Epithelial cell of proximal tubule (primary cell): ENCODE results near the gene LRP5. TPM values are rescaled to one million over a fixed set of nuclear protein-coding genes. Genes with fewer than 3 reads are reported as not detected.
"Not testable (repeated sequence)": the region's sequence is repeated elsewhere in the genome, so short reads cannot be mapped to it uniquely, and the experiment has no call there.

ENCODE experiments used
- DNase-seq: peaks from one replicate; pipeline ENCODE4 v3.0.0-alpha.2; 2011; ENCODE audit warnings: low read depth
- H3K4me3 ChIP-seq: 2 replicates; pipeline ENCODE4 v1.5.1; 2011; ENCODE audit warnings: low read depth, mild to moderate bottlenecking, low read length
- CTCF ChIP-seq: conservative IDR thresholded peaks from 2 replicates; pipeline ENCODE4 v1.5.1; 2012; ENCODE audit warnings: low read depth, mild to moderate bottlenecking, low read length
- total RNA-seq: library from RNA; depleted of rRNA; stranded (reverse); fragments of >200 nt; gene quantifications from 2 replicates; pipeline ENCODE4 v1.2.3, GENCODE V29; 2015

LRP5 gene
- total RNA-seq, 1 donor from 2014 or later: 22.4 TPM

GRCh38 chr11:68432874-68433273, 120.5 kb downstream of the LRP5 start:
- no peak for TF ChIP-seq CTCF

GRCh38 chr11:68433541-68433940, 121.2 kb downstream of the LRP5 start:
- H3K4me3 ChIP-seq: no peak overlapping the region
- no peak for TF ChIP-seq CTCF
- DNase-seq: no peak

More at GRCh38 chr11:68432874-68433273, 120.5 kb downstream of the LRP5 start:
- H3K4me3 ChIP-seq: no peak overlapping the region
- no peak for DNase-seq

DNA sequence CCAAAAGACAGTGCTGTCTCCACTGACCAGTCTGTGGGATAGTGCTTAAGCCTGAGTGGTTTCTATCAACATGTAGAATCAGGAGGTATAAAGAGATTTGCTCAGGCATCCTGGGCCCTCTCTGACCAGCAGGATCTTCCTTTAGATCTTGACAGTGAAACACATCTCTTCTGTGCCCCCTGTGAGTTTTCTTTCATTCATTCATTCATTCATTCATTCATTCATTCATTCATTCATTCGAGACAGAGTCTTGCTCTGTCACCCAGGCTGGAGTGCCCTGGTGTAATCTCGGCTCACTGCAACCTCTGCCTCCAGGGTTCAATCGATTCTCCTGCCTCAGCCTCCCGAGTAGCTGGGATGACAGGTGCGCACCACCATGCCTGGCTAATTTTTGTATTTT, 121.8 kb downstream of the LRP5 start:
- DNase-seq, H3K4me3 ChIP-seq: not testable (repeated sequence)

GRCh38 chr11:68436162-68436888, 123.9 kb downstream of the LRP5 start:
- TF ChIP-seq CTCF: no peak
- no peak for DNase-seq
- H3K4me3 ChIP-seq: no peak overlapping the region

DNA sequence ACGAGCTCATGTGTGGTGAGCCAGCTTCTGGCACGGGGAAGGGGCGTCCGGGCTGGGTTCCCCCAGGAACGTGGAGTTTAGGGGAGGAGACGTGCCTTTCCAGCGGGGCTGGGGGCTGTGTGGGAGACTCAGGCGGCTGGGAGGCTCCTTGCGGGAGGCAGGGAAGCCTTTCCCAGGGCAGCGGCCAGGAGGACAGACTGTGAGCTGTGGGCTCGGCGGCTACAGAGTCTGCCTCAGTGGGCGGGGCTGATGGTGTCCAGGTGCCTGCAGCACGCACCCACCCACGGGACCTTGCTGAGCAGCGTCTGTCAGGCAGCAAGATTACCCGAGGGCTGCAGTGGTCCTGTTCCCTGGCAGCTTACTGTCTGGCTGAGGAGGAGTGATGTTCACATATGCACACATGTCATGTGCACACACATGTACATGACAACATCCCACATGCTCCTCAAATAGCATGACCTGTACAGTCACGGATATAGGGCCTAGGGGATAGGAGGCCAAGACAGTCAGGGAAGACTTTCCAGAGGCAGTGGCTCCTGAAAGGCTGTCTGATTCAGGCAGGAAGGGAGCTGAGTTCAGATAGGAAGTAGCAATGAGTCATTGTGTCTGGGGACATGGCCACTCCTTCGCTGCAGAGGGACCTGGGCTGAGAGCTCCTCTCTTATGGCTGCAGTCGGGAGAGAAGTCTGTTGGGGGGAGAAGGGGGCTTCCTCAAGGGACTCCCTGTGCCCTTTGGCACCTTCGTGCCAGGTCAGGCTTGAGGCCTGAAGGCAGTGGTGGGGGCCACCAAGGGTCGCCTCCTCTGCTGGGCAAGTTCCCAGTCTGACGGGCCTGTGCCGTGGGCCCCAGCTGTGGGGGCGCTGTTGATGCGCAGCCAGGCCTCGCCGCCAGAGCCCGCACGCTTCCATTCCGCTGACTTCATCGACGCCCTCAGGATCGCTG, 124.9 kb downstream of the LRP5 start:
- no peak overlapping the region for H3K4me3 ChIP-seq
- no peak for TF ChIP-seq CTCF
- DNase-seq: no peak

DNA sequence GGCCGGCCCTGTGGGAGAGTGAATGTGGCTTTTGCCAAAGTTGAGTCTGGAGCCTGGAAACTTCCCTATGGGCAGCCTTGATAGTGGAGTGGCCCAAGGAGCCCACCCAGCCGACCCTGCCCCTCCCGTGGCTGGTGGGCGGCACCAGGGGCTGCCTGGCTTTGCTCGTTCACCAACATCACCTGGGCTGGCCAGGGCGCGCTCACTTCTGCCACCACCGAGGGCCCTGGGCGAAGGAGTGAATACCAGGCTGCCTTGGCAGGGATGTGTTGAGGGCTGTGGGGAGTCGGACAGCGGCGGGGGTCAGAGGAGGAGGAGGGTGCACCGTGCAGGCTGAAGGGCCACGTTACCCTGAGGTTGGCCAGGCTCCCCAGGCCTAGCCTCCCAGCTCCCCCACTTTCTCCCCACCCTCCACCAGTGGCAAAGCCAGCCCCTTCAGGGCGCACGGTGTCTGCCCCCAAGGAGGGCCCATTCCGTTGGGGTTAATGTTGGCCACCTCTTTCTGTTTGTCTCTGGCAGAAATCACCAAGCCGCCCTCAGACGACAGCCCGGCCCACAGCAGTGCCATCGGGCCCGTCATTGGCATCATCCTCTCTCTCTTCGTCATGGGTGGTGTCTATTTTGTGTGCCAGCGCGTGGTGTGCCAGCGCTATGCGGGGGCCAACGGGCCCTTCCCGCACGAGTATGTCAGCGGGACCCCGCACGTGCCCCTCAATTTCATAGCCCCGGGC, 125.7 kb downstream of the LRP5 start:
- DNase-seq: no peak
- no peak for TF ChIP-seq CTCF
- no peak overlapping the region for H3K4me3 ChIP-seq
